Naive B cell (primary cell): Measurements from ENCODE around the gene GLRX5. TPM values are rescaled to one million over a fixed set of nuclear protein-coding genes. Genes with fewer than 3 reads are reported as not detected.

Experiments
- ATAC-seq, 2 donors: fragments of 150-1000 bp; cut with Tn5 transposase; 2 replicates each; pipeline ENCODE4 v1.10.0; 2021; ENCODE audit warnings: low read depth in 2 of 2, mild to moderate bottlenecking in 2 of 2, moderate library complexity in 2 of 2
- DNase-seq: peaks from one replicate; pipeline ENCODE4 v3.0.0; 2022
- H3K27ac Mint-ChIP-seq, 6 donors: one replicate each; pipeline ENCODE4 v1.8.0; 2020 to 2022; ENCODE audit warnings: mild to moderate bottlenecking in 6 of 6, mixed read lengths in 6 of 6, moderate library complexity in 5 of 6, inconsistent platforms in 2 of 6
- H3K27me3 Mint-ChIP-seq, 3 donors: one replicate each; pipeline ENCODE4 v1.8.0; 2021 to 2022; ENCODE audit warnings: mixed read lengths in 3 of 3, mild to moderate bottlenecking in 1 of 3
- H3K36me3 Mint-ChIP-seq, 2 donors: one replicate each; pipeline ENCODE4 v1.8.0; 2020 to 2022; ENCODE audit warnings: mixed read lengths in 2 of 2, inconsistent platforms in 1 of 2, mild to moderate bottlenecking in 1 of 2
- H3K4me1 Mint-ChIP-seq, 3 donors: one replicate each; pipeline ENCODE4 v1.8.0; 2020 to 2022; ENCODE audit warnings: mixed read lengths in 3 of 3, inconsistent platforms in 1 of 3, mild to moderate bottlenecking in 1 of 3, moderate library complexity in 1 of 3
- H3K4me3 Mint-ChIP-seq, 8 donors: one replicate each; pipeline ENCODE4 v1.8.0; 2020 to 2022; ENCODE audit warnings: mild to moderate bottlenecking in 8 of 8, mixed read lengths in 8 of 8, moderate library complexity in 8 of 8, inconsistent platforms in 2 of 8
- H3K9me3 Mint-ChIP-seq, 7 donors: one replicate each; pipeline ENCODE4 v1.8.0; 2020 to 2022; ENCODE audit warnings: mixed read lengths in 7 of 7, mild to moderate bottlenecking in 5 of 7, inconsistent platforms in 2 of 7, moderate library complexity in 1 of 7
- polyA plus RNA-seq, 6 donors: library from polyadenylated mRNA; unstranded; fragments of 300-500 nt; fragmentation: Illumina TruSeq; gene quantifications; one replicate each; pipeline ENCODE4 v1.2.3, GENCODE V29; 2021; ENCODE audit warnings: low read depth in 6 of 6

The GLRX5 gene
- polyA plus RNA-seq, result 10 to 100 TPM; 51.3 to 98.1 (median 62.4) TPM

GRCh38 chr14:95534299-95535225, at the start of gene GLRX5:
GLRX5 (plus strand) TSS chr14:95535050; CDS start chr14:95535090, 40 bp downstream.
- Mint-ChIP-seq H3K9me3 (no peaks in the 10 kb centered on the region), H3K4me3 (peak within 1 kb of the TSS; percentile 82 to 98 (median 94)), H3K4me1 (peaks cover 41 to 62% (median 54%) of the 10 kb centered on the region in 3 donors), H3K27me3 (no peaks in the 10 kb centered on the region), H3K27ac (peak within 1 kb of the TSS; percentile 91 to 99 (median 98)), H3K36me3 (no peaks in the 10 kb centered on the region)
- peak; percentile 99 for DNase-seq
- ATAC-seq, result peak; percentile 81 to 82

GRCh38 chr14:95485222-95485819, 49.5 kb upstream of the GLRX5 start:
- peak overlapping the region in 4 of 8 donors; percentile 2 to 55 (median 30) for H3K4me3 Mint-ChIP-seq
- no peak for ATAC-seq
- peak overlapping the region in 5 of 6 donors; percentile 33 to 94 (median 86) for H3K27ac Mint-ChIP-seq
- no peaks in the 10 kb centered on the region for H3K27me3 Mint-ChIP-seq
- DNase-seq, result no peak
- H3K36me3 Mint-ChIP-seq, result peaks cover 3 to 6% of the 10 kb centered on the region in 2 donors
- H3K9me3 Mint-ChIP-seq, result no peaks in the 10 kb centered on the region
- peaks cover 67 to 89% (median 83%) of the 10 kb centered on the region in 3 donors for H3K4me1 Mint-ChIP-seq

GRCh38 chr14:95486875-95487668, 47.8 kb upstream of the GLRX5 start:
- ATAC-seq (peak; percentile 97 to 98), DNase-seq (peak; percentile 72)
- peaks cover 0 to 10% of the 10 kb centered on the region in 2 donors for H3K36me3 Mint-ChIP-seq
- H3K4me3 Mint-ChIP-seq, result peak overlapping the region in 7 of 8 donors; percentile 57 to 90 (median 66)
- peaks cover 66 to 86% (median 83%) of the 10 kb centered on the region in 3 donors for H3K4me1 Mint-ChIP-seq
- H3K27ac Mint-ChIP-seq, result peak overlapping the region; percentile 77 to 98 (median 90)
- peaks cover 0 to 3% (median 0%) of the 10 kb centered on the region in 7 donors for H3K9me3 Mint-ChIP-seq
- H3K27me3 Mint-ChIP-seq, result no peaks in the 10 kb centered on the region

GRCh38 chr14:95487669-95488084, 47.2 kb upstream of the GLRX5 start:
- H3K9me3 Mint-ChIP-seq, result peaks cover 0 to 3% (median 0%) of the 10 kb centered on the region in 7 donors
- H3K36me3 Mint-ChIP-seq, result peaks cover 0 to 12% of the 10 kb centered on the region in 2 donors
- H3K27me3 Mint-ChIP-seq, result no peaks in the 10 kb centered on the region
- H3K27ac Mint-ChIP-seq, result peak overlapping the region; percentile 69 to 98 (median 90)
- H3K4me3 Mint-ChIP-seq, result peak overlapping the region in 6 of 8 donors; percentile 57 to 90 (median 66)
- H3K4me1 Mint-ChIP-seq, result peaks cover 69 to 86% (median 83%) of the 10 kb centered on the region in 3 donors
- DNase-seq (no peak), ATAC-seq (no peak)

GRCh38 chr14:95488376-95489213, 46.3 kb upstream of the GLRX5 start:
- Mint-ChIP-seq H3K4me1 (peaks cover 63 to 84% (median 84%) of the 10 kb centered on the region in 3 donors), H3K9me3 (peaks cover 0 to 3% (median 0%) of the 10 kb centered on the region in 7 donors), H3K4me3 (peak overlapping the region in 3 of 8 donors; percentile 29 to 56 (median 32)), H3K27me3 (no peaks in the 10 kb centered on the region), H3K36me3 (peaks cover 0 to 12% of the 10 kb centered on the region in 2 donors), H3K27ac (peak overlapping the region; percentile 59 to 98 (median 82))
- DNase-seq (no peak), ATAC-seq (no peak)

GRCh38 chr14:95489214-95490137, 45.4 kb upstream of the GLRX5 start:
- Mint-ChIP-seq H3K4me3 (peak overlapping the region in 1 of 8 donors; percentile 30), H3K27ac (peak overlapping the region in 4 of 6 donors; percentile 26 to 84 (median 68)), H3K27me3 (no peaks in the 10 kb centered on the region), H3K9me3 (peaks cover 0 to 3% (median 0%) of the 10 kb centered on the region in 7 donors), H3K36me3 (peaks cover 0 to 12% of the 10 kb centered on the region in 2 donors), H3K4me1 (peaks cover 62 to 84% (median 82%) of the 10 kb centered on the region in 3 donors)
- DNase-seq (no peak), ATAC-seq (no peak)

GRCh38 chr14:95490138-95490509, 44.7 kb upstream of the GLRX5 start:
- no peak for DNase-seq
- Mint-ChIP-seq H3K27me3 (no peaks in the 10 kb centered on the region), H3K27ac (peak overlapping the region in 1 of 6 donors; percentile 77), H3K36me3 (peaks cover 0 to 12% of the 10 kb centered on the region in 2 donors), H3K9me3 (peaks cover 0 to 3% (median 0%) of the 10 kb centered on the region in 7 donors), H3K4me1 (peaks cover 64 to 84% (median 82%) of the 10 kb centered on the region in 3 donors), H3K4me3 (no peak overlapping the region)
- ATAC-seq, result no peak

- Mint-ChIP-seq H3K4me1 (peaks cover 65 to 84% (median 82%) of the 10 kb centered on the region in 3 donors), H3K4me3 (no peak overlapping the region), H3K9me3 (peaks cover 0 to 3% (median 0%) of the 10 kb centered on the region in 7 donors), H3K36me3 (peaks cover 0 to 12% of the 10 kb centered on the region in 2 donors), H3K27me3 (no peaks in the 10 kb centered on the region), H3K27ac (peak overlapping the region in 4 of 6 donors; percentile 21 to 99 (median 46))
- no peak for DNase-seq
- no peak for ATAC-seq
Measured at GRCh38 chr14:95490727-95491451, 44.0 kb upstream of the GLRX5 start.

GRCh38 chr14:95491936-95492608, 42.8 kb upstream of the GLRX5 start:
- Mint-ChIP-seq H3K4me1 (peaks cover 62 to 84% (median 82%) of the 10 kb centered on the region in 3 donors), H3K4me3 (no peak overlapping the region), H3K36me3 (peaks cover 0 to 12% of the 10 kb centered on the region in 2 donors), H3K27me3 (no peaks in the 10 kb centered on the region), H3K27ac (peak overlapping the region in 4 of 6 donors; percentile 44 to 99 (median 50)), H3K9me3 (peaks cover 0 to 3% (median 0%) of the 10 kb centered on the region in 7 donors)
- no peak for ATAC-seq
- DNase-seq, result no peak

- peaks cover 0 to 12% of the 10 kb centered on the region in 2 donors for H3K36me3 Mint-ChIP-seq
- peaks cover 0 to 3% (median 0%) of the 10 kb centered on the region in 7 donors for H3K9me3 Mint-ChIP-seq
- DNase-seq, result no peak
- H3K4me3 Mint-ChIP-seq, result peak overlapping the region in 2 of 8 donors; percentile 14 to 40
- H3K4me1 Mint-ChIP-seq, result peaks cover 49 to 80% (median 78%) of the 10 kb centered on the region in 3 donors
- no peaks in the 10 kb centered on the region for H3K27me3 Mint-ChIP-seq
- no peak for ATAC-seq
- H3K27ac Mint-ChIP-seq, result peak overlapping the region; percentile 78 to 100 (median 96)
Measured at GRCh38 chr14:95493503-95493902, 41.3 kb upstream of the GLRX5 start.
